ENCODE measurements around the gene JAKMIP2. TPM values are rescaled to one million over a fixed set of nuclear protein-coding genes. Genes with fewer than 3 reads are reported as not detected.

JAKMIP2 gene
- total RNA-seq, 1 experiment from 2014 or later: 10.9 TPM

- TF ChIP-seq CDX4 (CRISPR knock-in tag; IDR thresholded peaks at IDR 0.05; ENCODE audit: borderline replicate concordance) (no peak), E2F1 (CRISPR knock-in tag; IDR thresholded peaks at IDR 0.05) (no peak), AR (CRISPR knock-in tag; IDR thresholded peaks at IDR 0.05) (no peak), SMAD4 (CRISPR knock-in tag; IDR thresholded peaks at IDR 0.05) (no peak), ZNF416 (CRISPR knock-in tag; IDR thresholded peaks at IDR 0.05) (no peak), SOX15 (CRISPR knock-in tag; IDR thresholded peaks at IDR 0.05) (no peak), PRDM15 (CRISPR knock-in tag; IDR thresholded peaks at IDR 0.05) (no peak), USF2 (CRISPR knock-in tag; IDR thresholded peaks at IDR 0.05) (no peak), TP53 (CRISPR knock-in tag; IDR thresholded peaks at IDR 0.05) (no peak), ZNF671 (CRISPR knock-in tag; IDR thresholded peaks at IDR 0.05) (no peak), ZNF423 (CRISPR knock-in tag; IDR thresholded peaks at IDR 0.05) (no peak)
Observed at GRCh38 chr5:147743678-147744374, 38.7 kb downstream of the JAKMIP2 start (continued).

GRCh38 chr5:147743012-147743411 lies 39.5 kb downstream of the JAKMIP2 start:
- H3K9me3 Mint-ChIP-seq: no peaks in the 10 kb centered on the region
- H3K4me3 Mint-ChIP-seq: no peak overlapping the region
- no peaks in the 10 kb centered on the region for H3K27me3 Mint-ChIP-seq (ENCODE audit: low read depth)
- POLR2A ChIA-PET: no interaction called here
- H3K4me1 Mint-ChIP-seq: peaks cover 11% of the 10 kb centered on the region
- no peak for DNase-seq (ENCODE audit: low spot score)
- ATAC-seq: no peak
- H3K27ac Mint-ChIP-seq: no peak overlapping the region
- no peaks in the 10 kb centered on the region for H3K36me3 Mint-ChIP-seq
- CTCF ChIA-PET: no interaction called here
- TF ChIP-seq NFE2L1 (CRISPR knock-in tag; IDR thresholded peaks at IDR 0.05) (no peak), ZNF423 (CRISPR knock-in tag; IDR thresholded peaks at IDR 0.05) (no peak), STAT6 (CRISPR knock-in tag; conservative IDR thresholded peaks at IDR 0.05; ENCODE audit: low read depth) (no peak), CREM (CRISPR knock-in tag; IDR thresholded peaks at IDR 0.05) (no peak), IRF1 (CRISPR knock-in tag; IDR thresholded peaks at IDR 0.05) (no peak), NR2C2 (CRISPR knock-in tag; IDR thresholded peaks at IDR 0.05) (no peak), NR3C1 (CRISPR knock-in tag; conservative IDR thresholded peaks at IDR 0.05; ENCODE audit: low read depth) (no peak), MYBL2 (CRISPR knock-in tag; IDR thresholded peaks at IDR 0.05) (no peak), RORB (CRISPR knock-in tag; IDR thresholded peaks at IDR 0.05) (no peak), MLX (CRISPR knock-in tag; IDR thresholded peaks at IDR 0.05) (no peak), ZBTB21 (CRISPR knock-in tag; IDR thresholded peaks at IDR 0.05; ENCODE audit: borderline replicate concordance) (no peak), ELF4 (CRISPR knock-in tag; IDR thresholded peaks at IDR 0.05; ENCODE audit: low read depth) (no peak), CREB1 (CRISPR knock-in tag; IDR thresholded peaks at IDR 0.05) (no peak), TP53 (CRISPR knock-in tag; IDR thresholded peaks at IDR 0.05) (no peak)
